ES-I3 (cell line): ENCODE results near the gene EXD2.
A peak's percentile ranks its signal among the peaks of the same experiment; 100 is the strongest.

Experiments
- H3K36me3 ChIP-seq: 2 replicates; pipeline ENCODE4 v1.6.1; 2013; ENCODE audit warnings: mild to moderate bottlenecking, low read length, control low read depth, moderate library complexity; ENCODE audit not compliant: insufficient read depth
- H3K4me1 ChIP-seq: 2 replicates; pipeline ENCODE4 v1.6.1; 2013; ENCODE audit warnings: mild to moderate bottlenecking, control low read depth, low read length; ENCODE audit not compliant: insufficient read depth
- H3K9ac ChIP-seq: 2 replicates; pipeline ENCODE4 v1.6.1; 2013; ENCODE audit warnings: low read depth, mild to moderate bottlenecking, low read length, moderate library complexity
- H3K9me3 ChIP-seq: 2 replicates; pipeline ENCODE4 v1.6.1; 2013; ENCODE audit warnings: mild to moderate bottlenecking, low read length, moderate library complexity; ENCODE audit not compliant: control insufficient read depth, insufficient read depth

EXD2 gene

DNA sequence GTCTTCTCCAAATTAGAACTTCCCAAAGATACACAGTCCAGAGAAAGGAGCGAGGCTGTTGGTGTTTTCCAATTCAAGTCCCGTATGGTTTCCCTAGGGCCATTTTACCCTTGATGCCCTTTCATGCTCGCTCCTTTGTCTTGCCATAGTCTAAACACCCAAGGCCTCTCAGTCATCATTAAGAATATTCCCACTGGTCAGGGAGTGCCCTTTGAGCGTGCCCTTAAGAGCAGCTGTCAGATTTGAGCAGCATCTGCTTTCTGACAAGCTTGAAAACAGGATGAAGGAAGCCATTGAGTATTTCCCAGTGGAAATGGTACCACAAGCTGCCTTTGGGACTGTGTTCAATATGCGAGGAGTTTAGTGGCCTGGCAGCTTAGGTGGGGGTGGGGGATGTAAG lies 58.3 kb downstream of the EXD2 start:
- no peak overlapping the region for H3K9ac ChIP-seq
- H3K9me3 ChIP-seq: no peaks in the 10 kb centered on the region
- H3K36me3 ChIP-seq: no peaks in the 10 kb centered on the region
- H3K4me1 ChIP-seq: no peaks in the 10 kb centered on the region; the same call in 1 of the 2 replicates

DNA sequence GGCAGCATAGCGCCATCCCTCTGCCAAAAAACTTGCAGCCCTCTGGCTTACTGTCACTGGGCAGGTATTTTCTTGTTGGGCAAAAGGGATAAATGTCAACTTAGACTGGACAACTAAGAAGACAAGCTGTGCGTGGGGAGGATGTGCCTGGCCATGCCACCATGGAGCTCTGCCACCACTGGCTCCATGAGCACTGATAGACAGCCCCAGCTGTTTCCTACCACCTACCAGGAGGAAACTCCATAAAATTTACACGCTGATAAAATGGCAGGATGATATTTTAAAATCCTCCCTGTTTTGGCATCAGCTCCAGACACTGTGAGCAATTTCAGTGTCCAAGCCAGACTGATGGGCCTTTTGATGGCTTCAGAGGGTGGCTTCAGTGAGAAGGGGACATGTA lies 61.6 kb downstream of the EXD2 start:
- Histone ChIP-seq H3K9ac (no peak overlapping the region), H3K4me1 (no peaks in the 10 kb centered on the region; the same call in 1 of the 2 replicates), H3K9me3 (no peaks in the 10 kb centered on the region), H3K36me3 (no peaks in the 10 kb centered on the region)

GRCh38 chr14:69259168-69259526 lies 67.8 kb downstream of the EXD2 start:
- no peaks in the 10 kb centered on the region for H3K36me3 ChIP-seq
- H3K9ac ChIP-seq: peak overlapping the region; percentile 69; the same call in 1 of the 2 replicates
- H3K9me3 ChIP-seq: no peaks in the 10 kb centered on the region
- H3K4me1 ChIP-seq: 0 out of 2 replicates have a peak, but pooled peaks cover 3% of the 10 kb centered on the region

GRCh38 chr14:69259527-69260189 lies 68.4 kb downstream of the EXD2 start, which contains the start of gene GALNT16:
GALNT16 (plus strand) TSS chr14:69260158; CDS start chr14:69260291, 133 bp downstream.
- H3K9ac ChIP-seq: peak within 1 kb of the TSS; percentile 69; the same call in 1 of the 2 replicates

GRCh38 chr14:69260190-69260860 lies 69.0 kb downstream of the EXD2 start:
- no peaks in the 10 kb centered on the region for H3K36me3 ChIP-seq
- peak overlapping the region; percentile 69; the same call in 1 of the 2 replicates for H3K9ac ChIP-seq
- H3K4me1 ChIP-seq: 0 out of 2 replicates have a peak, but pooled peaks cover 3% of the 10 kb centered on the region
- H3K9me3 ChIP-seq: no peaks in the 10 kb centered on the region

More at GRCh38 chr14:69259527-69260189, 68.4 kb downstream of the EXD2 start, which contains the start of gene GALNT16:
- no peaks in the 10 kb centered on the region for H3K9me3 ChIP-seq
- 0 out of 2 replicates have a peak, but pooled peaks cover 3% of the 10 kb centered on the region for H3K4me1 ChIP-seq
- H3K36me3 ChIP-seq: no peaks in the 10 kb centered on the region

- H3K4me1 ChIP-seq: 0 out of 2 replicates have a peak, but pooled peaks cover 3% of the 10 kb centered on the region
- H3K9me3 ChIP-seq: no peaks in the 10 kb centered on the region
- H3K36me3 ChIP-seq: no peaks in the 10 kb centered on the region
- peak overlapping the region; percentile 69; the same call in 1 of the 2 replicates for H3K9ac ChIP-seq
These were observed 69.7 kb downstream of the EXD2 start for GRCh38 chr14:69260861-69261564.

- no peaks in the 10 kb centered on the region for H3K9me3 ChIP-seq
- H3K9ac ChIP-seq: peak overlapping the region; percentile 69; the same call in 1 of the 2 replicates
- 0 out of 2 replicates have a peak, but pooled peaks cover 3% of the 10 kb centered on the region for H3K4me1 ChIP-seq
- no peaks in the 10 kb centered on the region for H3K36me3 ChIP-seq
These were observed 70.5 kb downstream of the EXD2 start for GRCh38 chr14:69261761-69262331.

GRCh38 chr14:69262516-69262915 lies 71.2 kb downstream of the EXD2 start:
- H3K4me1 ChIP-seq: 0 out of 2 replicates have a peak, but pooled peaks cover 3% of the 10 kb centered on the region
- no peak overlapping the region for H3K9ac ChIP-seq
- no peaks in the 10 kb centered on the region for H3K9me3 ChIP-seq
- no peaks in the 10 kb centered on the region for H3K36me3 ChIP-seq

DNA sequence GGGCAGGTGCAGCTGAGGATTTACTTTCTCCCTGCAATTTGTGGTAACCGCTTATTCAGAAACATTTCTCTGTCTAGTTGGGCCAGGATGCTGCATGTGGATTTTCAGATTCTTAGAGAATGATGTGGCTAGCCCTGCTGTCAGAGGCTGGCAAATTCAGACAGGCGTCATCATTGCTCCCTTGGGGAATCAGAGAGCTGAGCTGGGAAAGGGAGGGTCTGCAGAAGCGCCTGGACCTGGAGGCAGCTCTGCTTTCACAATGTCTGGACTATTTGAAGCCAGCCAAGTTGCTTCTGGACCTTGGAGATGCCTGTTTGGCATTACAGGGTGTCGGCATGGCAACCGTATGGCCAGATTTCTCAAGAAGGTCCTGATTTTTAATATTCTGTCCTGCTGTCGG lies 72.1 kb downstream of the EXD2 start:
- no peaks in the 10 kb centered on the region for H3K36me3 ChIP-seq
- no peak overlapping the region for H3K9ac ChIP-seq
- H3K9me3 ChIP-seq: no peaks in the 10 kb centered on the region
- H3K4me1 ChIP-seq: 0 out of 2 replicates have a peak, but pooled peaks cover 3% of the 10 kb centered on the region

DNA sequence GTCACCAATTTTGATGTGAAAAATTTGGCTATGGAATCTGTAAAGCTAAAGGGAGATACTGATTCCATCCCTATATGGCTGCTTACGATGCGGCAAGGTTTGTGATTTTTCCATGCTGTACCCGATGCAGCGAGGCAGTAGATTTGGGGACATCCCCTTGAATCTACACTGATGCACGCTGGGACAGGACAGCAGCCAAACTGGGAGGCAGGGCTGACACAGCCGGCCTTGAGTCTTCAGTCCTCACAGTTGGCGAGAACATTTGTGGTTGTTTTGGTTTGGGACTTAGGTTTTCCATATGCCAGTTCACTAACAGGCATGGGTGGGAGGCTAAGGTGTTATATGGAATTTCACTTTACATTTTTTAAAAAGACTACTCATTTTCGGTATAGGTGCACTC lies 72.5 kb downstream of the EXD2 start:
- no peaks in the 10 kb centered on the region for H3K9me3 ChIP-seq
- H3K9ac ChIP-seq: no peak overlapping the region
- H3K4me1 ChIP-seq: 0 out of 2 replicates have a peak, but pooled peaks cover 3% of the 10 kb centered on the region
- H3K36me3 ChIP-seq: no peaks in the 10 kb centered on the region

GRCh38 chr14:69266572-69267345 lies 75.5 kb downstream of the EXD2 start:
- no peak overlapping the region for H3K9ac ChIP-seq
- H3K9me3 ChIP-seq: no peaks in the 10 kb centered on the region
- no peaks in the 10 kb centered on the region for H3K4me1 ChIP-seq
- H3K36me3 ChIP-seq: no peaks in the 10 kb centered on the region

GRCh38 chr14:69267492-69267891 lies 76.2 kb downstream of the EXD2 start:
- Histone ChIP-seq H3K9me3 (no peaks in the 10 kb centered on the region), H3K4me1 (no peaks in the 10 kb centered on the region), H3K36me3 (no peaks in the 10 kb centered on the region), H3K9ac (no peak overlapping the region)

- H3K4me1 ChIP-seq: no peaks in the 10 kb centered on the region
- no peak overlapping the region for H3K9ac ChIP-seq
- no peaks in the 10 kb centered on the region for H3K36me3 ChIP-seq
- no peaks in the 10 kb centered on the region for H3K9me3 ChIP-seq
These were observed 76.9 kb downstream of the EXD2 start for GRCh38 chr14:69268223-69268622.
